Measurements from ENCODE around the gene SLC6A11. TPM values are rescaled to one million over a fixed set of nuclear protein-coding genes. Genes with fewer than 3 reads are reported as not detected.

Gene SLC6A11
- total RNA-seq, 1 experiment from 2014 or later = 0.85 TPM

- Mint-ChIP-seq H3K36me3 (no peaks in the 10 kb centered on the region), H3K4me3 (no peak overlapping the region), H3K27me3 (ENCODE audit: low read depth) (no peaks in the 10 kb centered on the region), H3K9me3 (no peaks in the 10 kb centered on the region), H3K27ac (no peak overlapping the region), H3K4me1 (no peaks in the 10 kb centered on the region)
- ChIA-PET POLR2A (no interaction called here), CTCF (interaction anchor here (0.8 to 2.2 kb wide), 4 partner anchors 9 to 200 kb away, joined by 3 to 9 read pairs (median 3); no protein-coding TSS in a partner anchor)
- DNase-seq (ENCODE audit: low spot score) (no peak), ATAC-seq (no peak)
- TF ChIP-seq RORB (CRISPR knock-in tag; IDR thresholded peaks at IDR 0.05) (no peak), FOXP4 (CRISPR knock-in tag; IDR thresholded peaks at IDR 0.05) (no peak), FOXK1 (CRISPR knock-in tag; IDR thresholded peaks at IDR 0.05) (no peak), NR3C1 (CRISPR knock-in tag; conservative IDR thresholded peaks at IDR 0.05; ENCODE audit: low read depth) (no peak), PRDM15 (CRISPR knock-in tag; IDR thresholded peaks at IDR 0.05) (no peak), USF2 (CRISPR knock-in tag; IDR thresholded peaks at IDR 0.05) (no peak)
These were observed 142.1 kb downstream of the SLC6A11 start for GRCh38 chr3:10957976-10958749.

GRCh38 chr3:10960255-10960654 lies 144.2 kb downstream of the SLC6A11 start:
- DNase-seq (ENCODE audit: low spot score) = no peak
- ChIA-PET POLR2A (no interaction called here), CTCF (interaction anchor here (2.2 kb wide), 1 partner anchor 15 kb away, joined by 8 read pairs; no protein-coding TSS in a partner anchor)
- H3K4me1 Mint-ChIP-seq = no peaks in the 10 kb centered on the region
- H3K27ac Mint-ChIP-seq = no peak overlapping the region
- no peaks in the 10 kb centered on the region for H3K36me3 Mint-ChIP-seq
- H3K27me3 Mint-ChIP-seq (ENCODE audit: low read depth) = peaks cover 2% of the 10 kb centered on the region
- TF ChIP-seq ATF6 (CRISPR knock-in tag; IDR thresholded peaks at IDR 0.05) = no peak
- no peak for TF ChIP-seq TEAD4 (CRISPR knock-in tag; IDR thresholded peaks at IDR 0.05)
- TF ChIP-seq CTCF (IDR thresholded peaks at IDR 0.05) = no peak
- TF ChIP-seq ZNF423 (CRISPR knock-in tag; IDR thresholded peaks at IDR 0.05) = no peak
- no peak for TF ChIP-seq JAZF1 (CRISPR knock-in tag; IDR thresholded peaks at IDR 0.05)
- TF ChIP-seq HMGA2 (CRISPR knock-in tag; IDR thresholded peaks at IDR 0.05) = no peak
- no peak for TF ChIP-seq SOX15 (CRISPR knock-in tag; IDR thresholded peaks at IDR 0.05)
- TF ChIP-seq E2F1 (CRISPR knock-in tag; IDR thresholded peaks at IDR 0.05) = no peak
- TF ChIP-seq GABPB1 (CRISPR knock-in tag; IDR thresholded peaks at IDR 0.05) = no peak
- no peak for TF ChIP-seq ZNF281 (CRISPR knock-in tag; IDR thresholded peaks at IDR 0.05)
- no peak for TF ChIP-seq ZBTB21 (CRISPR knock-in tag; IDR thresholded peaks at IDR 0.05; ENCODE audit: borderline replicate concordance)
- TF ChIP-seq FOXK1 (CRISPR knock-in tag; IDR thresholded peaks at IDR 0.05) = no peak
- no peak for TF ChIP-seq ATF3 (CRISPR knock-in tag; conservative IDR thresholded peaks at IDR 0.05)
- ATAC-seq = no peak
- no peak overlapping the region for H3K4me3 Mint-ChIP-seq
- 0 out of 2 replicates have a peak, but pooled peaks cover 3% of the 10 kb centered on the region for H3K9me3 Mint-ChIP-seq

All from WTC11 (cell line).